ENCODE results near the gene STK32C. TPM values are rescaled to one million over a fixed set of nuclear protein-coding genes. Genes with fewer than 3 reads are reported as not detected.
"Not testable (repeated sequence)": the region's sequence is repeated elsewhere in the genome, so short reads cannot be mapped to it uniquely, and the experiment has no call there.

STK32C gene
- total RNA-seq, 1 donor from 2014 or later, result 13.6 TPM

DNA sequence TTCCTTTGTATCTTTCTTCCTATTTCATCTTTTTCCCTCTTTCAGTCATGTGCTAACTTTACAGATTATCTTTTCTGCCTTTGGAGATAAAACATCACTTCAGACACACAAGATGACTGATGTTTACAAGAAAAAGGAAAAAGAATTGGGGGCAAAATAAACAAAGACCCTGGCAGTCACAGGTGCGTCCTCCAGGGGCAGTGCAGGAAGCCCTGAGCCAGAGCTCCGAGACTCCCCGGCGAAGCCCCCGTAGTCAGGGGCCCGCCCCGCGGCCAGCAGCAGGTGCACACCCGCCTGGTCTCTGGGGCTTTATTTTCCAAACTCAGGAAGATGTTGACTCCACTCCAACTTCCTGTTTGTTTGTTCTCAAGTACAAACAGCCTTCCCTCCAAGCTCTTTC is 10.2 kb downstream of the STK32C start:
- no peaks in the 10 kb centered on the region for H3K9me3 ChIP-seq (ENCODE audit: insufficient read depth, low read depth, low read length)
- H3K36me3 ChIP-seq (ENCODE audit: insufficient read depth, low read length), result no peaks in the 10 kb centered on the region
- H3K27ac Mint-ChIP-seq (ENCODE audit: unreplicated experiment), result no peak overlapping the region
- no peak overlapping the region for H3K9ac ChIP-seq (ENCODE audit: low read length)
- DNase-seq (ENCODE audit: low read depth), result no peak
- H3K4me3 Mint-ChIP-seq (ENCODE audit: unreplicated experiment), result no peak overlapping the region
- peaks cover 4% of the 10 kb centered on the region for H3K9me3 Mint-ChIP-seq (ENCODE audit: unreplicated experiment)
- no peak overlapping the region for H3K27ac ChIP-seq (ENCODE audit: low read depth, low read length)
- H4K20me1 ChIP-seq (ENCODE audit: insufficient read depth, low read length), result peaks cover 14% of the 10 kb centered on the region
- no peaks in the 10 kb centered on the region for H3K4me1 ChIP-seq (ENCODE audit: insufficient read depth, low read length)
- peaks cover 3% of the 10 kb centered on the region for H3K36me3 Mint-ChIP-seq (ENCODE audit: low read depth, unreplicated experiment)
- no peak overlapping the region for H2AFZ ChIP-seq (ENCODE audit: low read depth, low read length)
- no peaks in the 10 kb centered on the region for H3K79me2 ChIP-seq (ENCODE audit: insufficient read depth, low read length)
- peaks cover 12% of the 10 kb centered on the region for H3K27me3 ChIP-seq (ENCODE audit: insufficient read depth, low read length)
- peaks cover 10% of the 10 kb centered on the region for H3K27me3 Mint-ChIP-seq (ENCODE audit: low read depth, unreplicated experiment)
- FAIRE-seq, result no peak
- H3K4me1 Mint-ChIP-seq (ENCODE audit: low read depth, unreplicated experiment), result peaks cover 5% of the 10 kb centered on the region
- no peak overlapping the region for H3K4me2 ChIP-seq (ENCODE audit: low read length)
- TF ChIP-seq EZH2 (IDR thresholded peaks at IDR 0.05; ENCODE audit: insufficient read depth, low read length), result no peak
- TF ChIP-seq, protein P1, sequence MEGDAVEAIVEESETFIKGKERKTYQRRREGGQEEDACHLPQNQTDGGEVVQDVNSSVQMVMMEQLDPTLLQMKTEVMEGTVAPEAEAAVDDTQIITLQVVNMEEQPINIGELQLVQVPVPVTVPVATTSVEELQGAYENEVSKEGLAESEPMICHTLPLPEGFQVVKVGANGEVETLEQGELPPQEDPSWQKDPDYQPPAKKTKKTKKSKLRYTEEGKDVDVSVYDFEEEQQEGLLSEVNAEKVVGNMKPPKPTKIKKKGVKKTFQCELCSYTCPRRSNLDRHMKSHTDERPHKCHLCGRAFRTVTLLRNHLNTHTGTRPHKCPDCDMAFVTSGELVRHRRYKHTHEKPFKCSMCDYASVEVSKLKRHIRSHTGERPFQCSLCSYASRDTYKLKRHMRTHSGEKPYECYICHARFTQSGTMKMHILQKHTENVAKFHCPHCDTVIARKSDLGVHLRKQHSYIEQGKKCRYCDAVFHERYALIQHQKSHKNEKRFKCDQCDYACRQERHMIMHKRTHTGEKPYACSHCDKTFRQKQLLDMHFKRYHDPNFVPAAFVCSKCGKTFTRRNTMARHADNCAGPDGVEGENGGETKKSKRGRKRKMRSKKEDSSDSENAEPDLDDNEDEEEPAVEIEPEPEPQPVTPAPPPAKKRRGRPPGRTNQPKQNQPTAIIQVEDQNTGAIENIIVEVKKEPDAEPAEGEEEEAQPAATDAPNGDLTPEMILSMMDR (IDR thresholded peaks at IDR 0.05; ENCODE audit: insufficient read depth, low read depth, low read length), result no peak
- H3K4me3 ChIP-seq (ENCODE audit: insufficient read depth, low read depth, low read length), result no peak overlapping the region

GRCh38 chr10:132296666-132297443 is 10.9 kb downstream of the STK32C start:
- Histone ChIP-seq H3K4me3 (ENCODE audit: insufficient read depth, low read depth, low read length) (no peak overlapping the region), H2AFZ (ENCODE audit: low read depth, low read length) (no peak overlapping the region)
- FAIRE-seq, result no peak

GRCh38 chr10:132295481-132295880 is 12.3 kb downstream of the STK32C start:
- H3K79me2 ChIP-seq (ENCODE audit: insufficient read depth, low read length); H3K4me1 ChIP-seq (ENCODE audit: insufficient read depth, low read length); H3K4me1 Mint-ChIP-seq (ENCODE audit: low read depth, unreplicated experiment); H3K36me3 ChIP-seq (ENCODE audit: insufficient read depth, low read length); H3K9me3 Mint-ChIP-seq (ENCODE audit: unreplicated experiment); H3K36me3 Mint-ChIP-seq (ENCODE audit: low read depth, unreplicated experiment); FAIRE-seq; H3K4me3 ChIP-seq (ENCODE audit: insufficient read depth, low read depth, low read length); H3K27ac ChIP-seq (ENCODE audit: low read depth, low read length); H3K27ac Mint-ChIP-seq (ENCODE audit: unreplicated experiment); H3K9ac ChIP-seq (ENCODE audit: low read length); H2AFZ ChIP-seq (ENCODE audit: low read depth, low read length); H3K9me3 ChIP-seq (ENCODE audit: insufficient read depth, low read depth, low read length); H3K4me3 Mint-ChIP-seq (ENCODE audit: unreplicated experiment); DNase-seq (ENCODE audit: low read depth); H3K4me2 ChIP-seq (ENCODE audit: low read length): not testable (repeated sequence)
- peaks cover 16% of the 10 kb centered on the region for H3K27me3 Mint-ChIP-seq (ENCODE audit: low read depth, unreplicated experiment)
- H3K27me3 ChIP-seq (ENCODE audit: insufficient read depth, low read length), result peaks cover 12% of the 10 kb centered on the region
- peaks cover 19% of the 10 kb centered on the region for H4K20me1 ChIP-seq (ENCODE audit: insufficient read depth, low read length)

More at GRCh38 chr10:132296666-132297443, 10.9 kb downstream of the STK32C start:
- no peak overlapping the region for H3K4me3 Mint-ChIP-seq (ENCODE audit: unreplicated experiment)
- H4K20me1 ChIP-seq (ENCODE audit: insufficient read depth, low read length), result peaks cover 19% of the 10 kb centered on the region
- no peak overlapping the region for H3K9ac ChIP-seq (ENCODE audit: low read length)
- H3K27me3 Mint-ChIP-seq (ENCODE audit: low read depth, unreplicated experiment), result peaks cover 14% of the 10 kb centered on the region
- peaks cover 3% of the 10 kb centered on the region for H3K36me3 Mint-ChIP-seq (ENCODE audit: low read depth, unreplicated experiment)
- peaks cover 5% of the 10 kb centered on the region for H3K4me1 Mint-ChIP-seq (ENCODE audit: low read depth, unreplicated experiment)
- H3K79me2 ChIP-seq (ENCODE audit: insufficient read depth, low read length), result no peaks in the 10 kb centered on the region
- no peak overlapping the region for H3K4me2 ChIP-seq (ENCODE audit: low read length)
- H3K27me3 ChIP-seq (ENCODE audit: insufficient read depth, low read length), result peaks cover 12% of the 10 kb centered on the region
- DNase-seq (ENCODE audit: low read depth), result no peak
- no peaks in the 10 kb centered on the region for H3K4me1 ChIP-seq (ENCODE audit: insufficient read depth, low read length)
- H3K36me3 ChIP-seq (ENCODE audit: insufficient read depth, low read length), result no peaks in the 10 kb centered on the region
- H3K27ac Mint-ChIP-seq (ENCODE audit: unreplicated experiment), result no peak overlapping the region
- no peaks in the 10 kb centered on the region for H3K9me3 ChIP-seq (ENCODE audit: insufficient read depth, low read depth, low read length)
- H3K27ac ChIP-seq (ENCODE audit: low read depth, low read length), result no peak overlapping the region
- H3K9me3 Mint-ChIP-seq (ENCODE audit: unreplicated experiment), result peaks cover 4% of the 10 kb centered on the region
- TF ChIP-seq EZH2 (IDR thresholded peaks at IDR 0.05; ENCODE audit: insufficient read depth, low read length), result no peak
- TF ChIP-seq, protein P1 (IDR thresholded peaks at IDR 0.05; ENCODE audit: insufficient read depth, low read depth, low read length), result no peak
